ENCODE results near the gene TBX15.

Gene TBX15

GRCh38 chr1:118988186-118989005 lies at the start of gene TBX15:
Gene TBX15 (minus strand): TSS chr1:118988343. CDS start chr1:118987795, 548 bp downstream.
- no peak within 1 kb of the TSS for H3K4me3 ChIP-seq (ENCODE audit: low read depth, low read length)
- DNase-seq (ENCODE audit: low read depth) = no peak
- TF ChIP-seq, protein P1, sequence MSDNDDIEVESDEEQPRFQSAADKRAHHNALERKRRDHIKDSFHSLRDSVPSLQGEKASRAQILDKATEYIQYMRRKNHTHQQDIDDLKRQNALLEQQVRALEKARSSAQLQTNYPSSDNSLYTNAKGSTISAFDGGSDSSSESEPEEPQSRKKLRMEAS (IDR thresholded peaks at IDR 0.05; ENCODE audit: low read depth, low read length) = no peak
- TF ChIP-seq MYC (IDR thresholded peaks at IDR 0.05; ENCODE audit: low read depth, low read length) (no peak), POLR2A (IDR thresholded peaks at IDR 0.05; ENCODE audit: extremely low read depth, insufficient read length) (no peak), CTCF (IDR thresholded peaks at IDR 0.05; ENCODE audit: low read depth, low read length) (no peak)

- no peak overlapping the region for H3K4me3 ChIP-seq (ENCODE audit: low read depth, low read length)
- TF ChIP-seq CTCF (IDR thresholded peaks at IDR 0.05; ENCODE audit: low read depth, low read length) (no peak), MYC (IDR thresholded peaks at IDR 0.05; ENCODE audit: low read depth, low read length) (no peak), POLR2A (IDR thresholded peaks at IDR 0.05; ENCODE audit: extremely low read depth, insufficient read length) (no peak)
- TF ChIP-seq, protein P1 (IDR thresholded peaks at IDR 0.05; ENCODE audit: low read depth, low read length) = no peak
- no peak for DNase-seq (ENCODE audit: low read depth)
These were observed 46.2 kb upstream of the TBX15 start for GRCh38 chr1:119034359-119034758.

DNA sequence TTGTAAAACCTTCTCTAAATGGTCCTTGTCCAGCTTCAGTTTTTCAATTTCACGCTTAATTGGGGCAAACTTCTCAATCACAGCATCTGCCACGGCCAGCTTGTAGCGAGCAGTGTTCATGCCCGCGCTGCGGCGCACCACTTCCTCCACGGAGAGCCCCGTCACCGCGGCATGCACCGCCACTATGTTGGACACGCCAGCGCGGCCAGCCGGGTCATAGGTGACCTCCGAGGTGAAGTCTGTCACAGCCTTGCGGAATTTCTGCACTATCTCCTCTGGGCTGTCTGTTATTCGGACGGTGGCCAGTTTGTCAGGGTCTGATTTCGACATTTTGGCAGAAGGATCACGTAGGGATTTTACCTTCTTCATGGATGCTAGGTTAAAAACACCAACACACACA lies 44.8 kb upstream of the TBX15 start:
- no peak for DNase-seq (ENCODE audit: low read depth)
- TF ChIP-seq, protein P1 (IDR thresholded peaks at IDR 0.05; ENCODE audit: low read depth, low read length) = no peak
- TF ChIP-seq POLR2A (IDR thresholded peaks at IDR 0.05; ENCODE audit: extremely low read depth, insufficient read length) (no peak), CTCF (IDR thresholded peaks at IDR 0.05; ENCODE audit: low read depth, low read length) (no peak), MYC (IDR thresholded peaks at IDR 0.05; ENCODE audit: low read depth, low read length) (no peak)
- H3K4me3 ChIP-seq (ENCODE audit: low read depth, low read length) = no peak overlapping the region

DNA sequence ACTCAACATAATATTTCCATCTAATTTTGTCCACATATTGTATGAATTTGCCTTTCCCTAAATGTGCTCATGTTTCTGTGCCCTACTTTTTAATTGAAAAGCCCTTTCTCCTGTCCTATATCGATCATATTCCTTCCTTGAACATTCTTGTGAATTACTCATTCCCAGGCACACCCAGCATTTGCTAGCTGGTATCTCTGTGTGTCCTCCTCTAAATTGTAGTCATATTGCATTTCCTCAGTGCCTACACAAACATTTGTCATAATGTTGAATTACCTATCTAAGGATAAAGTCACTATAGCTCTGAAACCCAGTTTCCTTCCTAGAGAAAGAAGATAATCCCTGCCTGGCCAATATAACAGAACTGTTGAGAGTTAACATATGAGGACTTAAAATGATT lies 39.6 kb upstream of the TBX15 start:
- DNase-seq (ENCODE audit: low read depth) = no peak
- H3K4me3 ChIP-seq (ENCODE audit: low read depth, low read length) = no peak overlapping the region
- TF ChIP-seq POLR2A (IDR thresholded peaks at IDR 0.05; ENCODE audit: extremely low read depth, insufficient read length) (no peak), CTCF (IDR thresholded peaks at IDR 0.05; ENCODE audit: low read depth, low read length) (no peak), MYC (IDR thresholded peaks at IDR 0.05; ENCODE audit: low read depth, low read length) (no peak)
- TF ChIP-seq, protein P1 (IDR thresholded peaks at IDR 0.05; ENCODE audit: low read depth, low read length) = no peak

DNA sequence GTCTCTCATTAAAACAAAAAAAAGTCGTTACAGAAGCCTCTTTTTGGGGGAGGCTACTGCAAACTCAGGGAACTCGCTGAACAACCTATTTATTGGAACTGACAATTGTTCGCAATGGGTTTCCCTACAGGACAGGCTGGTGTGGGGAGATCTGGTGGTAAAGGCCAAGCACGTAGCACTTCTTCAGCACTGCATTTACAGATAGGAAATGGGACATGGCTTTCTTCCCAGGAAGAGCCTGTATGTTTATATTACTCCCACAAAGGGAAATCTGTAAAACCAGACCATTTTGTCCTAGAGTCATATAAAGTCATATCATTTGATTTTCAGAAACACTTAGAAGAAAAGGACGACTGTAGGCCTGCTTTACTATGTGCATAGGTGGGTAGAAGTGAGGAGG lies 38.8 kb upstream of the TBX15 start:
- TF ChIP-seq MYC (IDR thresholded peaks at IDR 0.05; ENCODE audit: low read depth, low read length) = no peak
- TF ChIP-seq POLR2A (IDR thresholded peaks at IDR 0.05; ENCODE audit: extremely low read depth, insufficient read length) = no peak
- no peak for TF ChIP-seq CTCF (IDR thresholded peaks at IDR 0.05; ENCODE audit: low read depth, low read length)
- TF ChIP-seq, protein P1 (IDR thresholded peaks at IDR 0.05; ENCODE audit: low read depth, low read length) = no peak
- no peak for DNase-seq (ENCODE audit: low read depth)
- no peak overlapping the region for H3K4me3 ChIP-seq (ENCODE audit: low read depth, low read length)
